Hepatocyte (in vitro differentiated cells): ENCODE data around the gene OR1E1.

ENCODE experiments used
- CTCF ChIP-seq: fragments of 200-600 bp; sonication (generic); IDR thresholded peaks from 2 replicates; pipeline ENCODE4 v1.5.1; 2016; ENCODE audit warnings: antibody characterized with exemption, mild to moderate bottlenecking; ENCODE audit not compliant: poor library complexity
- EZH2 ChIP-seq: fragments of 200-600 bp; sonication (generic); IDR thresholded peaks from 2 replicates; pipeline ENCODE4 v1.6.1; 2016; ENCODE audit warnings: antibody characterized with exemption, mild to moderate bottlenecking, borderline replicate concordance
- EZH2phosphoT487 ChIP-seq: fragments of 200-600 bp; sonication (generic); IDR thresholded peaks from one replicate; pipeline ENCODE4 v1.6.1; 2018; ENCODE audit warnings: antibody characterized with exemption, mild to moderate bottlenecking, low read depth, moderate library complexity; ENCODE audit not compliant: unreplicated experiment, severe bottlenecking

- TF ChIP-seq CTCF (no peak), EZH2 (no peak), EZH2phosphoT487 (no peak)
Observed at GRCh38 chr17:3415610-3416009, 17.4 kb upstream of the OR1E1 start.
